Psoas muscle (tissue), 8 donors: ENCODE measurements around the gene SORBS1. TPM values are rescaled to one million over a fixed set of nuclear protein-coding genes. Genes with fewer than 3 reads are reported as not detected.

ENCODE experiments used
- ATAC-seq, 4 donors: fragments of 200-7000 bp; cut with Tn5 transposase; one replicate each; pipeline ENCODE4 v1.9.1; 2020; ENCODE audit warnings: moderate library complexity in 3 of 4, mild to moderate bottlenecking in 2 of 4
- DNase-seq, 2 donors: peaks; one replicate each; pipeline ENCODE4 v3.0.0-alpha.2; 2020
- H3K27ac ChIP-seq: fragments of 200-600 bp; one replicate; pipeline ENCODE4 v1.8.0; 2022
- H3K27me3 ChIP-seq, 3 donors: fragments of 200-600 bp in 1 of 3; one replicate each; pipeline versions ENCODE4 v1.6.1 to v1.8.0; 2013 to 2022; ENCODE audit warnings: low read length in 2 of 3, mild to moderate bottlenecking in 2 of 3, moderate library complexity in 1 of 3; ENCODE audit not compliant: insufficient read depth in 3 of 3
- H3K36me3 ChIP-seq, 2 donors: fragments of 200-600 bp in 1 of 2; one replicate each; pipeline versions ENCODE4 v1.6.1 to v1.8.0; 2013 to 2022; ENCODE audit warnings: low read depth in 1 of 2, mild to moderate bottlenecking in 1 of 2, moderate library complexity in 1 of 2; ENCODE audit not compliant: insufficient read depth in 1 of 2
- H3K4me1 ChIP-seq: fragments of 200-600 bp; one replicate; pipeline ENCODE4 v1.8.0; 2022
- H3K4me3 ChIP-seq: fragments of 200-600 bp; one replicate; pipeline ENCODE4 v1.8.0; 2022; ENCODE audit warnings: mild to moderate bottlenecking
- H3K9me3 ChIP-seq: fragments of 200-600 bp; one replicate; pipeline ENCODE4 v1.8.0; 2022
- CTCF ChIP-seq: fragments of 200-600 bp; IDR thresholded peaks from one replicate; pipeline ENCODE4 v1.8.0; 2022; ENCODE audit warnings: antibody characterized with exemption
- WGBS, 3 donors: extraction: QIAGEN DNeasy Blood & Tissue Kit; methylation state at CpG; one replicate each; pipeline versions ENCODE4 v1.1.6 to v1.1.7; 2013; 5-methylcytosine and 5-hydroxymethylcytosine counted together
- intact Hi-C, 2 donors: fragments of 100-400 bp; cut with DNase I; formaldehyde crosslinking; loops; one replicate each; pipeline versions ENCODE4 v1.11.0 to v1.14.2; 2022
- polyA plus RNA-seq, 3 donors: library from polyadenylated mRNA; stranded (reverse); fragments of 200-250 nt; gene quantifications; one replicate each; pipeline ENCODE4 v1.2.3, GENCODE V29; 2013
- total RNA-seq, 4 donors: library from RNA; stranded (reverse); fragmentation: NEBNext Ultra II Directional in 2 of 4; extraction: Animal tissue kit (Norgen Biotek cat#: 25700) in 2 of 4; gene quantifications; one replicate each; pipeline versions ENCODE4 v1.2.1 to v1.2.4, GENCODE V29; 2021 to 2023
- donor health status: healthy with polysubstance abuse.
- donor health status: DM: no; HTN: no; CAD: no; lungs with moderate emphysema.
- donor health status: Bipolar disorder and iron deficiency.
- donor health status: healthy.
- donor health status: DM: yes; HTN: yes; CAD: no.
- donor health status: DM: no; HTN: no; CAD: no.
- donor health status: DM: no; HTN: no; CAD: no.
- donor health status: DM: yes; HTN: yes; CAD: no.

Gene SORBS1
- total and polyA plus RNA-seq, 7 donors: 17.3 to 306 (median 145) TPM

- ATAC-seq: peak in 1 of 4 donors; percentile 2
- H3K27me3 ChIP-seq: no peaks in the 10 kb centered on the region
- no peaks in the 10 kb centered on the region for H3K9me3 ChIP-seq
- 87 to 91% (median 89%) methylated on average over 23 of the region's 23 CpGs for WGBS, 3 donors
- H3K4me3 ChIP-seq: no peak overlapping the region
- intact Hi-C loops: no loop called here
- H3K36me3 ChIP-seq: peaks cover 3 to 78% of the 10 kb centered on the region in 2 donors
- H3K4me1 ChIP-seq: peaks cover 20% of the 10 kb centered on the region
- TF ChIP-seq CTCF: no peak
- DNase-seq: no peak
- no peak overlapping the region for H3K27ac ChIP-seq
Observed at GRCh38 chr10:95356190-95356955, 204.8 kb downstream of the SORBS1 start.

DNA sequence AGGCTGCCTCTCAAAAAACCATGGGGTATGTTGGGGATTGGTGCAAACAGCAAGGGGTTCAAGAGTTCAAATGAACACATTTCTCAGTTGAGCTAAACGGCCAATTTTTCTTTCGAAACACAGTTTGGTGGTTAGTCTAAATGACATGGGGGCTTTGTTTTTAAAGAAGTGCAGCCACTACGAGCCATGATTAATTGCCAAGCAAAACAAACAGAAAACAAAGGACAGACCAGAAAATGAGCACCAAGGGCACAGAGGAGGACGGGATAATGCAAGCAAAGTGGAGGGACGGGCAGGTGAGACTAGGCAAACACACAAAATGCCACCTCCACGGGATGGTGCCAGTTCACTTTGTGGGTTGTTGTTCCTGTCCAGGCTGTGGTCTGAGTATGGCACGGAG lies 205.9 kb downstream of the SORBS1 start:
- no peak for TF ChIP-seq CTCF
- peaks cover 3 to 87% of the 10 kb centered on the region in 2 donors for H3K36me3 ChIP-seq
- H3K27ac ChIP-seq: no peak overlapping the region
- 76 to 80% (median 79%) methylated on average over 7 of the region's 7 CpGs for WGBS, 3 donors
- ATAC-seq (no peak), DNase-seq (no peak)
- H3K4me3 ChIP-seq: no peak overlapping the region
- H3K27me3 ChIP-seq: no peaks in the 10 kb centered on the region
- no peaks in the 10 kb centered on the region for H3K9me3 ChIP-seq
- intact Hi-C loops: no loop called here
- peaks cover 28% of the 10 kb centered on the region for H3K4me1 ChIP-seq

DNA sequence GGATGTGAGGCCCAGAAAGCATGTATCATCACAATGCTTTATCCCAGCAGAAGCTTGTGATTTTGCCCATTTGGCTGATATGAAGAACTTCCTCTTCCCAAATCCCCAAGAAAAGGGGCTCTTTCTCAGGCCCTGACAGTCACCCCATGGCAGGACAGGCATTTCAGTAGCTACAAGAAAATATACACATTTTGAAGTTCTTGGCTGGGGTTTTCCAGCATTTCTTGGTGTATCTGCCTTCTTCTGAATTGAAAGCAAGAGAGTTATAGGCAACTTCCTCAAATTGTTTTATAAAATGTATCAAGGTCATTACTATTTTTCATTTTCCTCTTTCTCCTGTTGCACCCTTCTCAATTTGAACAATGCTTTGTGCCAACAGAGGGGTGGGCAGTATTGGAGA lies 207.1 kb downstream of the SORBS1 start:
- peaks cover 30% of the 10 kb centered on the region for H3K4me1 ChIP-seq
- peak overlapping the region; percentile 24 for H3K27ac ChIP-seq
- peaks cover 3 to 92% of the 10 kb centered on the region in 2 donors for H3K36me3 ChIP-seq
- no peaks in the 10 kb centered on the region for H3K27me3 ChIP-seq
- no peak overlapping the region for H3K4me3 ChIP-seq
- no peak for TF ChIP-seq CTCF
- intact Hi-C loops: loop anchor here in 1 of 2 donors (5.0 kb wide), 1 partner anchor 67 kb away; no protein-coding TSS in a partner anchor
- no peaks in the 10 kb centered on the region for H3K9me3 ChIP-seq
- DNase-seq: no peak
- no peak for ATAC-seq

- Histone ChIP-seq H3K27me3 (no peaks in the 10 kb centered on the region), H3K36me3 (peaks cover 3 to 98% of the 10 kb centered on the region in 2 donors), H3K27ac (peak overlapping the region; percentile 24), H3K4me1 (peaks cover 30% of the 10 kb centered on the region), H3K9me3 (no peaks in the 10 kb centered on the region), H3K4me3 (no peak overlapping the region)
- no peak for TF ChIP-seq CTCF
- DNase-seq: no peak
- no peak for ATAC-seq
- intact Hi-C loops: loop anchor here in 1 of 2 donors (5.0 kb wide), 1 partner anchor 66 kb away; no protein-coding TSS in a partner anchor
Observed at GRCh38 chr10:95353123-95353522, 208.0 kb downstream of the SORBS1 start.
